Glutamatergic neuron (in vitro differentiated cells): ENCODE results near the gene ZNF575. TPM values are rescaled to one million over a fixed set of nuclear protein-coding genes. Genes with fewer than 3 reads are reported as not detected.

Experiments used
- total RNA-seq: library from RNA; stranded (reverse); fragmentation: NEBNext Ultra II Directional; extraction: Animal tissue kit (Norgen Biotek cat#: 25700); gene quantifications from one replicate; pipeline ENCODE4 v1.2.1, GENCODE V29; 2021; ENCODE audit not compliant: unreplicated experiment

Gene ZNF575
- total RNA-seq, 1 donor from 2014 or later, result 2.0 TPM

Other genes starting within 250 kb of the ZNF575 start
- not detected for gene CD177, start 179.5 kb upstream of the ZNF575 start, total RNA-seq
- gene TEX101, start 118.3 kb upstream of the ZNF575 start, total RNA-seq, result not detected
- 0.56 TPM for gene LYPD3, start 67.6 kb upstream of the ZNF575 start, total RNA-seq
- gene PHLDB3, start 28.4 kb upstream of the ZNF575 start, total RNA-seq, result 6.8 TPM
- gene ETHE1, start 6.0 kb upstream of the ZNF575 start, total RNA-seq, result 16.0 TPM
- gene XRCC1, start 42.3 kb downstream of the ZNF575 start, total RNA-seq, result 39.5 TPM
- gene PINLYP, start 42.6 kb downstream of the ZNF575 start, total RNA-seq, result 0.96 TPM
- 184 TPM for gene IRGQ, start 62.9 kb downstream of the ZNF575 start, total RNA-seq
- gene ZNF576, start 63.4 kb downstream of the ZNF575 start, total RNA-seq, result 15.0 TPM
- gene SRRM5, start 78.9 kb downstream of the ZNF575 start, total RNA-seq, result 0.51 TPM
- gene ZNF428, start 86.4 kb downstream of the ZNF575 start, total RNA-seq, result 139 TPM
- gene CADM4, start 106.7 kb downstream of the ZNF575 start, total RNA-seq, result 52.4 TPM
- 2.9 TPM for gene PLAUR, start 137.0 kb downstream of the ZNF575 start, total RNA-seq
- not detected for gene IRGC, start 182.9 kb downstream of the ZNF575 start, total RNA-seq
- gene SMG9, start 221.8 kb downstream of the ZNF575 start, total RNA-seq, result 34.1 TPM
- 0.44 TPM for gene KCNN4, start 247.8 kb downstream of the ZNF575 start, total RNA-seq